Measurements from ENCODE around the gene ALS2CL. TPM values are rescaled to one million over a fixed set of nuclear protein-coding genes. Genes with fewer than 3 reads are reported as not detected.

Gene ALS2CL
- total RNA-seq, 3 donors from 2014 or later = 28.5 to 68.1 (median 43.7) TPM

GRCh38 chr3:46719044-46719565, 25.6 kb upstream of the ALS2CL start:
- intact Hi-C loops (cut with DNase I, micrococcal nuclease) = no loop called here
- DNase-seq = no peak
- Histone ChIP-seq H3K9me3 (no peaks in the 10 kb centered on the region), H3K4me1 (ENCODE audit: low read depth) (no peaks in the 10 kb centered on the region), H3K36me3 (ENCODE audit: low read depth) (no peaks in the 10 kb centered on the region), H3K4me3 (no peak overlapping the region)
- no peak for TF ChIP-seq CTCF (IDR thresholded peaks at IDR 0.05)
- no peak for ATAC-seq

- intact Hi-C loops (cut with DNase I, micrococcal nuclease) = no loop called here
Measured at GRCh38 chr3:46717447-46718231, 24.2 kb upstream of the ALS2CL start, which contains the start of gene PRSS50. Gene PRSS50, minus strand, starts transcription at chr3:46717869. Its CDS starts 45 bp downstream, at chr3:46717824.

GRCh38 chr3:46716461-46717441, 23.3 kb upstream of the ALS2CL start:
- H3K9me3 ChIP-seq = no peaks in the 10 kb centered on the region
- TF ChIP-seq CTCF (IDR thresholded peaks at IDR 0.05) = no peak
- ATAC-seq (no peak), DNase-seq (no peak)
- no peaks in the 10 kb centered on the region for H3K4me1 ChIP-seq (ENCODE audit: low read depth)
- intact Hi-C loops (cut with DNase I, micrococcal nuclease) = no loop called here
- H3K4me3 ChIP-seq = no peak overlapping the region
- H3K36me3 ChIP-seq (ENCODE audit: low read depth) = no peaks in the 10 kb centered on the region

More at GRCh38 chr3:46717447-46718231, 24.2 kb upstream of the ALS2CL start, which contains the start of gene PRSS50:
- Histone ChIP-seq H3K36me3 (ENCODE audit: low read depth) (no peaks in the 10 kb centered on the region), H3K4me3 (no peak within 1 kb of the TSS), H3K4me1 (ENCODE audit: low read depth) (no peaks in the 10 kb centered on the region), H3K9me3 (no peaks in the 10 kb centered on the region)
- no peak for TF ChIP-seq CTCF (IDR thresholded peaks at IDR 0.05)
- ATAC-seq (no peak), DNase-seq (no peak)

GRCh38 chr3:46715507-46716175, 22.2 kb upstream of the ALS2CL start:
- ATAC-seq (no peak), DNase-seq (no peak)
- no peak for TF ChIP-seq CTCF (IDR thresholded peaks at IDR 0.05)
- H3K4me3 ChIP-seq = no peak overlapping the region
- intact Hi-C loops (cut with DNase I, micrococcal nuclease) = no loop called here
- H3K4me1 ChIP-seq (ENCODE audit: low read depth) = no peaks in the 10 kb centered on the region
- H3K36me3 ChIP-seq (ENCODE audit: low read depth) = no peaks in the 10 kb centered on the region
- H3K9me3 ChIP-seq = no peaks in the 10 kb centered on the region

All from mucosa of descending colon (tissue), 3 donors.